ENCODE data around the gene ALDH7A1. TPM values are rescaled to one million over a fixed set of nuclear protein-coding genes. Genes with fewer than 3 reads are reported as not detected.
"Not testable (repeated sequence)": the region's sequence is repeated elsewhere in the genome, so short reads cannot be mapped to it uniquely, and the experiment has no call there.

Gene ALDH7A1
- 60.0 and 61.1 TPM in 2 replicates for total RNA-seq (2014; rRNA removed; shearing (Covaris generic))

GRCh38 chr5:126594748-126595485 lies at the start of gene ALDH7A1:
Gene ALDH7A1 (minus strand): TSS chr5:126595219. CDS start chr5:126595198, 21 bp downstream.
- no peaks in the 10 kb centered on the region for H3K9me3 ChIP-seq (replicated peaks)
- no peaks in the 10 kb centered on the region for H3K4me1 ChIP-seq
- peak; percentile 97 to 98 for DNase-seq
- peak within 1 kb of the TSS; percentile 83 for H3K27ac ChIP-seq
- H3K36me3 ChIP-seq: peaks cover 15% of the 10 kb centered on the region
- H3K4me3 ChIP-seq: peak within 1 kb of the TSS; percentile 64
- H3K27me3 ChIP-seq: no peaks in the 10 kb centered on the region

DNA sequence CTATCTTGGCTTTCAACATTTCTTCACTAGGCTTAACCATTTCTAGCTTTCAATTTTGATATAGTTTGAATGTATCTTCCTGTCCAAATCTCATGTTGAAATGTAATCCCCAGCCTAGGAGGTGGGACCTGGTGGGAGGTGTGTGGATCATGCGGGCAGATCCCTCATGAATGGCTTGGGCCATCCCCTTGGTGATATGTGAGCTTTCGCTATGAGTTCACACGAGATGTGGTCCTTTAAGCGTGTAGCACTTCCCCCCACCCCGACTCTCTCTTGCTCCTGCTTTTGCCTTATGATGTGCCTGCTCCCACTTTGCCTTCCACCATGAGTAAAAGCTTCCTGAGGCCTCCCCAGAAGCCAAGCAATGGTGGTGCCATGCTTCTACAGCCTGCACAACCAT lies 46.4 kb upstream of the ALDH7A1 start:
- no peak for DNase-seq
- Histone ChIP-seq H3K36me3 (no peaks in the 10 kb centered on the region), H3K27me3 (no peaks in the 10 kb centered on the region), H3K4me1 (no peaks in the 10 kb centered on the region), H3K27ac (no peak overlapping the region), H3K4me3 (no peak overlapping the region), H3K9me3 (replicated peaks) (peaks cover 6% of the 10 kb centered on the region; the same call in 1 of the 2 replicates)

GRCh38 chr5:126640866-126641265 lies 45.8 kb upstream of the ALDH7A1 start:
- Histone ChIP-seq H3K27me3 (no peaks in the 10 kb centered on the region), H3K9me3 (replicated peaks) (peaks cover 6% of the 10 kb centered on the region; the same call in 1 of the 2 replicates), H3K4me1 (no peaks in the 10 kb centered on the region), H3K27ac (no peak overlapping the region), H3K36me3 (no peaks in the 10 kb centered on the region), H3K4me3 (no peak overlapping the region)
- DNase-seq: no peak

DNA sequence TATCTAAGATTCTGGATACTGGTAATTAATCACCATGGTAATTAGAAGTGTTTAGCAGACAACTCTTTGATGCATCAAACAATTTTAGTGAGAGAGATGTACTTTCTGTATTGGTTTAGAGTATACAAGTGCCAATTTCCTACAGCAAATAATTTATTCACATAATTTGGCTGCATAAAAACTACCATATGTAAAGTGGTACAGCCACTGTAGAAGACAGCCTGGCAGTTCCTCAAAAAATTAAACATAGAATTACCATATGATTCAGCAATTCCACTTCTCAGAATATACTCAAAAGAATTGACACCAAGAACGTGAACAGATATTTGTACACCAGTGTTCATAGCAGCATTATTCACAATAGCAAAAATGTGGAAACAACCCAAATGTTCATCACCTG lies 41.9 kb upstream of the ALDH7A1 start:
- no peaks in the 10 kb centered on the region for H3K4me1 ChIP-seq
- H3K36me3 ChIP-seq: no peaks in the 10 kb centered on the region
- no peak overlapping the region for H3K27ac ChIP-seq
- no peak for DNase-seq
- no peaks in the 10 kb centered on the region for H3K27me3 ChIP-seq
- H3K4me3 ChIP-seq: no peak overlapping the region
- no peaks in the 10 kb centered on the region for H3K9me3 ChIP-seq (replicated peaks)

DNA sequence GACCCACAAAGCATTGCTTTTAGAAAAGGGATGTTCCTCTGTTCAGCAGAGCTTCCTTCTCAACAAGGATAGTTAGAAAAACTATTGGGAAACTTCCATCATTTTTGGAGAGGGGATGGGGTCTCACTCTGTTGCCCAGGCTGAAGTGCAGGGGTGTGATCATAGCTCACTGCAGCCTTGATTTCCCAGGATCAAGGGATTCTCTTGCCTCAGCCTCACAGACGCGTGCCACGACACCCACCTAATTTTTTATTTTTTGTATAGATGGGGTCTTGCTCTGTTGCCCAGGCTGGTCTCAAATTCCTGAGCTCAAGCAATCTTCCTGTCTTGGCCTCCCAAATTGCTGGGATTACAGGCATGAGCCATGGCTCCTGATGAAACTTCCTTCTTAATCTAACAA lies 40.6 kb upstream of the ALDH7A1 start:
- H3K27ac ChIP-seq: no peak overlapping the region
- DNase-seq: no peak
- H3K27me3 ChIP-seq: no peaks in the 10 kb centered on the region
- H3K4me1 ChIP-seq: no peaks in the 10 kb centered on the region
- H3K36me3 ChIP-seq: no peaks in the 10 kb centered on the region
- H3K9me3 ChIP-seq (replicated peaks): no peaks in the 10 kb centered on the region
- H3K4me3 ChIP-seq: no peak overlapping the region

DNA sequence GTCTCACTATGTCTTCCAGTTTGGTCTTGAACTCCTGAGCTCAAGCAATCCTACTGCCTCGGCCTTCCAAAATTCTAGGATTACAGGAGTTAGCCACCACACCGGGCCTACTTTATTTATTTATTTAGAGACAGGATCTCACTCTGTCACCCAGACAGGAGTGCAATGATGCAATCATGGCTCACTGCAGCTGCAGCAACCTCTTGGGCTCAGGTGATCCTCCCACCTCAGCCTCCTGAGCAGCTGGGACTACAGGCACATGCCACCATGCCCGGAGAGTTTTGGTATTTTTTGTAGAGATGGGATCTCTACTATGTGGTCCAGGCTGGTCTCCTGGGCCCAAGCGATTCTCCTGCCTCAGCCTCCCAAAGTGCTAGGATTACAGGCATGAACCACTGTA lies 38.5 kb upstream of the ALDH7A1 start:
- H3K4me1 ChIP-seq: no peaks in the 10 kb centered on the region
- H3K27me3 ChIP-seq: no peaks in the 10 kb centered on the region
- H3K9me3 ChIP-seq (replicated peaks): no peaks in the 10 kb centered on the region
- DNase-seq: no peak
- H3K4me3 ChIP-seq: no peak overlapping the region
- peaks cover 2% of the 10 kb centered on the region; the same call in 1 of the 2 replicates for H3K36me3 ChIP-seq
- H3K27ac ChIP-seq: no peak overlapping the region

GRCh38 chr5:126631920-126632319 lies 36.9 kb upstream of the ALDH7A1 start:
- H3K9me3 ChIP-seq (replicated peaks): no peaks in the 10 kb centered on the region
- no peaks in the 10 kb centered on the region for H3K4me1 ChIP-seq
- H3K27ac ChIP-seq: no peak overlapping the region
- H3K36me3 ChIP-seq: peaks cover 2% of the 10 kb centered on the region
- no peak for DNase-seq
- H3K27me3 ChIP-seq: no peaks in the 10 kb centered on the region
- H3K4me3 ChIP-seq: no peak overlapping the region

DNA sequence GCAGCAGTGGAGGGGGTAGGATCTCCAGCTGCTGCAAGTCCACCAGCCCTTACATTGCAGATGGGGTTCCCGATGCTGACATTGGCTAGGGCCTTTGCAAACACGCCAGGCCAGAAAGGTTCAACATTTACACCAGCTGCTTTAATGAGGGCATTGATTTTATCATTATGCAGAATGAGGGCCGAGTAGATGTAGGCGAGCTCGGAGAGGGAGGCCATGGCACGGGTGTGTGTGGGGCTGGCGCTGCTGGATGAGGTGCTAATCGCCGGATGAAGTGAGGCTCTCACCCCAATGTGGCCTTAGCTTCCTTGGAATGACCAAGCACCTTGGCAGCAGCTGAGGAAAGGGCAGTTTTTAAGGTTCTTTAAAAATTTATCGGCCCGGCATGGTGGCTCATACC lies 33.1 kb upstream of the ALDH7A1 start:
- H3K9me3 ChIP-seq (replicated peaks): no peaks in the 10 kb centered on the region
- H3K36me3 ChIP-seq: peaks cover 30% of the 10 kb centered on the region
- H3K27me3 ChIP-seq: no peaks in the 10 kb centered on the region
- no peak for DNase-seq
- H3K4me1 ChIP-seq: peaks cover 4% of the 10 kb centered on the region; the same call in 1 of the 2 replicates
- H3K27ac ChIP-seq: no peak overlapping the region
- no peak overlapping the region for H3K4me3 ChIP-seq

- Histone ChIP-seq H3K27ac (no peak overlapping the region), H3K4me1 (peaks cover 4% of the 10 kb centered on the region; the same call in 1 of the 2 replicates), H3K36me3 (peaks cover 55% of the 10 kb centered on the region), H3K27me3 (no peaks in the 10 kb centered on the region), H3K4me3 (no peak overlapping the region), H3K9me3 (replicated peaks) (no peaks in the 10 kb centered on the region)
- DNase-seq: peak in 1 of 2 experiments; percentile 9
Measured at GRCh38 chr5:126624534-126624933, 29.5 kb upstream of the ALDH7A1 start.

- Histone ChIP-seq H3K4me3 (no peak overlapping the region), H3K9me3 (replicated peaks) (no peaks in the 10 kb centered on the region), H3K27ac (no peak overlapping the region), H3K36me3 (peaks cover 71% of the 10 kb centered on the region), H3K27me3 (no peaks in the 10 kb centered on the region), H3K4me1 (peaks cover 6% of the 10 kb centered on the region; the same call in 1 of the 2 replicates)
- DNase-seq: no peak
Measured at GRCh38 chr5:126619781-126620180, 24.8 kb upstream of the ALDH7A1 start.

DNA sequence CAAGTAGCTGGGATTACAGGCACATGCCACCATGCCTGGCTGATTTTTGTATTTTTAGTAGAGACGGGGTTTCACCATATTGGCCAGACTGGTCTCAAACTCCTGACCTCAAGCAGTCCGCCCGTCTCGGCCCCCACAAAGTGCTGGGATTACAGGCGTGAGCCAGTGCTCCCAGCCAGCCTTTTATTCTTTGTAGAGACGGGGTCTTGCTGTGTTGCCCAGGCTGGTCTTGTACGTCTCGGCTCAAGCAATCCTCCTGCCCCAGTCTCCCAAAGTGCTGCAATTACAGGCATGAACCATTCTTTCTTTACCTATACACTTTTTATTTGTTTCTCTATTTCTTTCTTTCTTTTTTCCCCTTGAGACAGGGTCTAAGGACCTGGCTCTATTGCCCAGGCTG lies 22.6 kb upstream of the ALDH7A1 start:
- H3K27ac ChIP-seq; H3K9me3 ChIP-seq (replicated peaks); H3K27me3 ChIP-seq; H3K4me3 ChIP-seq; H3K4me1 ChIP-seq; DNase-seq: not testable (repeated sequence)
- H3K36me3 ChIP-seq: peaks cover 70% of the 10 kb centered on the region

- no peaks in the 10 kb centered on the region for H3K27me3 ChIP-seq
- DNase-seq: no peak
- H3K27ac ChIP-seq: no peak overlapping the region
- H3K9me3 ChIP-seq (replicated peaks): no peaks in the 10 kb centered on the region
- H3K36me3 ChIP-seq: peaks cover 73% of the 10 kb centered on the region
- peaks cover 2% of the 10 kb centered on the region; the same call in 1 of the 2 replicates for H3K4me1 ChIP-seq
- no peak overlapping the region for H3K4me3 ChIP-seq
Measured at GRCh38 chr5:126615286-126615685, 20.3 kb upstream of the ALDH7A1 start.

- Histone ChIP-seq H3K36me3 (peaks cover 74% of the 10 kb centered on the region), H3K9me3 (replicated peaks) (no peaks in the 10 kb centered on the region)
- no peak for DNase-seq
Measured at GRCh38 chr5:126613941-126614592, 19.0 kb upstream of the ALDH7A1 start.

GRCh38 chr5:126610616-126611015 lies 15.6 kb upstream of the ALDH7A1 start:
- Histone ChIP-seq H3K4me1 (peaks cover 2% of the 10 kb centered on the region; the same call in 1 of the 2 replicates), H3K27ac (no peak overlapping the region), H3K4me3 (no peak overlapping the region), H3K36me3 (peaks cover 65% of the 10 kb centered on the region), H3K27me3 (no peaks in the 10 kb centered on the region), H3K9me3 (replicated peaks) (no peaks in the 10 kb centered on the region)
- DNase-seq: no peak

More at GRCh38 chr5:126613941-126614592, 19.0 kb upstream of the ALDH7A1 start:
- Histone ChIP-seq H3K4me1 (peaks cover 2% of the 10 kb centered on the region; the same call in 1 of the 2 replicates), H3K27ac (no peak overlapping the region), H3K4me3 (no peak overlapping the region), H3K27me3 (no peaks in the 10 kb centered on the region)

DNA sequence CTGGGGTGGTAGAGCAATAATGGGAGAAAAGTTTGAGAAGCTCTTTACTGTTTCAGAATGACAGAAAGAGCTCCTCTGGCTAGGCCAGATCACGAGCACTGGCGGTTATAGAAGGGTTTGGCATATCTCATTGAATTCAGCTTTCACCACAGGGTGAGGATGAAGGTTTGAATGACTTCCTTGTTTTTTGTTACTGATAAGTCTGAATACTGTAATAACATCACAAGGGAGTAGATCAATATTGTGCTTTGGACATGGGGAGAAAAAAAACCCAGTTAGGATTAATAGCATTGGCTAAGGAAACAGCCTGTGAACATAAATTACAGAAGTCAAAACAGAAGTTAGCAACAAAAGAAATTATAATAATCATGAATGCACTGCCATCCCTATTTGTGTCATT lies 15.1 kb upstream of the ALDH7A1 start:
- Histone ChIP-seq H3K27me3 (no peaks in the 10 kb centered on the region), H3K4me3 (no peak overlapping the region), H3K36me3 (peaks cover 68% of the 10 kb centered on the region), H3K4me1 (peaks cover 2% of the 10 kb centered on the region; the same call in 1 of the 2 replicates), H3K27ac (no peak overlapping the region), H3K9me3 (replicated peaks) (no peaks in the 10 kb centered on the region)
- no peak for DNase-seq
